Thyroid gland (tissue), 4 donors: ENCODE data around the gene ATP6V0E2. TPM values are rescaled to one million over a fixed set of nuclear protein-coding genes. Genes with fewer than 3 reads are reported as not detected.

Experiments used
- DNase-seq, 2 donors: peaks; one replicate each; pipeline ENCODE4 v3.0.0-alpha.2; 2019
- H3K27ac ChIP-seq, 3 donors: fragments of 200-600 bp; sonication (generic); 1 replicate in 2 of 3; 2 replicates in 1 of 3; pipeline ENCODE4 v1.5.1; 2016 to 2019; ENCODE audit warnings: mild to moderate bottlenecking in 1 of 3, moderate library complexity in 1 of 3
- H3K27me3 ChIP-seq: fragments of 200-600 bp; sonication (generic); one replicate; pipeline ENCODE4 v1.5.1; 2019
- H3K36me3 ChIP-seq, 2 donors: fragments of 200-600 bp; sonication (generic); one replicate each; pipeline ENCODE4 v1.5.1; 2016 to 2019
- H3K4me1 ChIP-seq, 2 donors: fragments of 200-600 bp; sonication (generic); one replicate each; pipeline ENCODE4 v1.5.1; 2017 to 2019
- H3K4me3 ChIP-seq, 3 donors: fragments of 200-600 bp; sonication (generic); replicated peaks in 1 of 3; 1 replicate in 2 of 3; 2 replicates in 1 of 3; pipeline ENCODE4 v1.5.1; 2016; ENCODE audit warnings: mild to moderate bottlenecking in 1 of 3
- H3K9me3 ChIP-seq: fragments of 200-600 bp; sonication (generic); one replicate; pipeline ENCODE4 v1.5.1; 2017
- CTCF ChIP-seq, 6 experiments: fragments of 200-600 bp in 3 of 6; fragments of 450-650 bp in 3 of 6; sonication (generic) in 3 of 6; IDR thresholded peaks; one replicate each; pipeline ENCODE4 v1.5.1; 2016 to 2019; ENCODE audit warnings: antibody characterized with exemption in 6 of 6, mild to moderate bottlenecking in 2 of 6, inconsistent platforms in 1 of 6, moderate library complexity in 1 of 6
- POLR2A ChIP-seq, 2 donors: fragments of 450-650 bp; IDR thresholded peaks; one replicate each; pipeline ENCODE4 v1.6.1; 2017; ENCODE audit warnings: antibody characterized with exemption in 2 of 2, mild to moderate bottlenecking in 2 of 2, moderate library complexity in 1 of 2
- WGBS, 2 donors: methylation state at CpG; one replicate each; pipeline ENCODE4 v1.1.5; 2017; 5-methylcytosine and 5-hydroxymethylcytosine counted together
- intact Hi-C: fragments of 100-400 bp; cut with DNase I; formaldehyde crosslinking; loops from one replicate; pipeline ENCODE4 v1.15.1; 2023
- total RNA-seq, 4 donors: library from RNA; depleted of rRNA; stranded (reverse); fragments of >200 nt; gene quantifications; one replicate each; pipeline ENCODE4 v1.2.3, GENCODE V29; 2016

The ATP6V0E2 gene
- total RNA-seq, 4 donors from 2014 or later: 43.1 to 113 (median 78.9) TPM

- intact Hi-C loops: no loop called here
- Histone ChIP-seq H3K27ac (no peak overlapping the region), H3K36me3 (no peaks in the 10 kb centered on the region), H3K27me3 (no peaks in the 10 kb centered on the region), H3K9me3 (no peaks in the 10 kb centered on the region), H3K4me1 (no peaks in the 10 kb centered on the region), H3K4me3 (no peak overlapping the region)
- TF ChIP-seq CTCF (IDR thresholded peaks at IDR 0.05) (no peak), POLR2A (IDR thresholded peaks at IDR 0.05) (no peak)
- DNase-seq: no peak
- WGBS, 2 donors: 56 to 61% methylated on average over 4 to 9 of the region's 11 CpGs
Measured at GRCh38 chr7:149830997-149831740, 42.6 kb upstream of the ATP6V0E2 start.

- no peak for DNase-seq
- Histone ChIP-seq H3K4me1 (no peaks in the 10 kb centered on the region), H3K36me3 (no peaks in the 10 kb centered on the region), H3K4me3 (no peak overlapping the region), H3K27me3 (no peaks in the 10 kb centered on the region), H3K9me3 (no peaks in the 10 kb centered on the region), H3K27ac (no peak overlapping the region)
- 79 to 85% methylated on average over 7 to 9 of the region's 9 CpGs for WGBS, 2 donors
- intact Hi-C loops: no loop called here
- TF ChIP-seq POLR2A (IDR thresholded peaks at IDR 0.05) (no peak), CTCF (IDR thresholded peaks at IDR 0.05) (no peak)
Measured at GRCh38 chr7:149831741-149832219, 42.0 kb upstream of the ATP6V0E2 start.

GRCh38 chr7:149832332-149833041 is 41.3 kb upstream of the ATP6V0E2 start:
- WGBS, 2 donors: 83 to 86% methylated on average over 11 to 13 of the region's 13 CpGs
- no peaks in the 10 kb centered on the region for H3K36me3 ChIP-seq
- no peak overlapping the region for H3K4me3 ChIP-seq
- no peaks in the 10 kb centered on the region for H3K27me3 ChIP-seq
- DNase-seq: no peak
- H3K4me1 ChIP-seq: no peaks in the 10 kb centered on the region
- no peaks in the 10 kb centered on the region for H3K9me3 ChIP-seq
- TF ChIP-seq POLR2A (IDR thresholded peaks at IDR 0.05): no peak
- TF ChIP-seq CTCF (IDR thresholded peaks at IDR 0.05): no peak
- intact Hi-C loops: no loop called here
- no peak overlapping the region for H3K27ac ChIP-seq

- no peaks in the 10 kb centered on the region for H3K27me3 ChIP-seq
- no peak overlapping the region for H3K4me3 ChIP-seq
- 76 to 84% methylated on average over 8 to 9 of the region's 12 CpGs for WGBS, 2 donors
- peaks cover 0 to 3% of the 10 kb centered on the region in 2 donors for H3K4me1 ChIP-seq
- DNase-seq: no peak
- no peak overlapping the region for H3K27ac ChIP-seq
- H3K36me3 ChIP-seq: no peaks in the 10 kb centered on the region
- no peaks in the 10 kb centered on the region for H3K9me3 ChIP-seq
- intact Hi-C loops: no loop called here
- TF ChIP-seq POLR2A (IDR thresholded peaks at IDR 0.05): no peak
- TF ChIP-seq CTCF (IDR thresholded peaks at IDR 0.05): no peak
Measured at GRCh38 chr7:149833495-149834130, 40.2 kb upstream of the ATP6V0E2 start.
